Stomach (tissue), 9 donors: ENCODE data around the gene CFAP206. TPM values are rescaled to one million over a fixed set of nuclear protein-coding genes. Genes with fewer than 3 reads are reported as not detected.

ENCODE experiments used
- DNase-seq, 2 donors: peaks; one replicate each; pipeline versions ENCODE4 v3.0.0 to v3.0.0-alpha.2; 2013 to 2019
- H3K27ac ChIP-seq, 5 donors: fragments of 200-600 bp in 4 of 5; sonication (generic) in 4 of 5; one replicate each; pipeline ENCODE4 v1.5.1; 2013 to 2019; ENCODE audit warnings: mild to moderate bottlenecking in 1 of 5, moderate library complexity in 1 of 5
- H3K27me3 ChIP-seq, 3 donors: fragments of 200-600 bp; sonication (generic); one replicate each; pipeline ENCODE4 v1.5.1; 2017 to 2019; ENCODE audit warnings: mixed run types in 1 of 3
- H3K36me3 ChIP-seq, 4 donors: fragments of 200-600 bp; sonication (generic); 1 replicate in 3 of 4; 2 replicates in 1 of 4; pipeline ENCODE4 v1.5.1; 2016 to 2019
- H3K4me1 ChIP-seq, 4 donors: fragments of 200-600 bp; sonication (generic); one replicate each; pipeline ENCODE4 v1.5.1; 2016 to 2019
- H3K4me3 ChIP-seq, 4 donors: fragments of 200-600 bp; sonication (generic) in 3 of 4; one replicate each; pipeline ENCODE4 v1.5.1; 2016 to 2019; ENCODE audit warnings: mild to moderate bottlenecking in 1 of 4
- H3K9me3 ChIP-seq, 4 donors: fragments of 200-600 bp; sonication (generic); one replicate each; pipeline ENCODE4 v1.5.1; 2016 to 2019
- EP300 ChIP-seq: sonication (generic); formaldehyde crosslinking; IDR thresholded peaks from one replicate; pipeline ENCODE4 v1.6.1; 2017; ENCODE audit warnings: antibody characterized with exemption
- POLR2A ChIP-seq, 4 donors: fragments of 450-650 bp; IDR thresholded peaks; one replicate each; pipeline ENCODE4 v1.6.1; 2016; ENCODE audit warnings: antibody characterized with exemption in 4 of 4, control low read depth in 2 of 4, mild to moderate bottlenecking in 1 of 4, moderate library complexity in 1 of 4
- POLR2AphosphoS5 ChIP-seq, 3 donors: sonication (generic); formaldehyde crosslinking; IDR thresholded peaks; one replicate each; pipeline ENCODE4 v1.6.1; 2016; ENCODE audit warnings: antibody characterized with exemption in 3 of 3
- WGBS, 5 donors: extraction: QIAGEN DNeasy Blood & Tissue Kit in 3 of 5; methylation state at CpG; one replicate each; pipeline versions ENCODE4 v1.1.5 to v1.1.7; 2013 to 2018; 5-methylcytosine and 5-hydroxymethylcytosine counted together
- intact Hi-C: fragments of 100-400 bp; cut with DNase I; formaldehyde crosslinking; loops from one replicate; pipeline ENCODE4 v1.15.1; 2023; ENCODE audit warnings: low total_unique reads
- polyA plus RNA-seq, 3 donors: library from polyadenylated mRNA; stranded (reverse); fragments of 200-250 nt; gene quantifications; one replicate each; pipeline ENCODE4 v1.2.3, GENCODE V29; 2013
- total RNA-seq, 5 donors: library from RNA; depleted of rRNA; stranded (reverse); fragments of >200 nt; gene quantifications; one replicate each; pipeline versions ENCODE4 v1.1.0 to v1.2.3, GENCODE V29; 2014 to 2016
- TF ChIP-seq, protein P1 (sequence below), 7 experiments: fragments of 450-650 bp in 4 of 7; fragments of 200-600 bp in 3 of 7; sonication (generic) in 3 of 7; IDR thresholded peaks; one replicate each; pipeline ENCODE4 v1.5.1; 2016 to 2019; ENCODE audit warnings: antibody characterized with exemption in 7 of 7, control low read depth in 2 of 7, mild to moderate bottlenecking in 1 of 7
- donor health status: healthy with polysubstance abuse.
- donor health status: Bipolar disorder and iron deficiency.
- donor health status: healthy.

Gene CFAP206
- total and polyA plus RNA-seq, 8 donors, result 0.08 to 0.18 TPM; not detected in 6

DNA sequence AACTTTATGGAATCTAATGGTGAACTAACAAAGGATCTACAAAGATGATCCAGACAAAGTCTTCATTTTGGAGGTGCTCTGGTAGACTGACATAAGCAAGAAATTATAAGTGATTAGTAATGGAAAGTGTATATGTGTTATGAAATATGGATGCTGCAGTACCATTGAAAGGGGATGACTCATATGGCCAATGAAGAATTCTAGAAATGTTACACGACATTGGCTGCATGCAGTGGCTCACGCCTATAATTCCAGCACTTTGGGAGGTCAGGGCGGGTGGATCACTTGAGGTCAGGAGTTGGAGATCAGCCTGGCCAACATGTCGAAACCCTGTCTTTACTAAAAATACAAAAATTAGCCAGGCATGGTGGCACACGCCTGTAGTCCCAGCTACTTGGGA is 23.5 kb downstream of the CFAP206 start:
- no peaks in the 10 kb centered on the region for H3K36me3 ChIP-seq
- intact Hi-C loops, result no loop called here
- no peak overlapping the region for H3K4me3 ChIP-seq
- no peak overlapping the region for H3K27ac ChIP-seq
- WGBS, 5 donors, result 80 to 91% (median 86%) methylated on average over 5 of the region's 5 CpGs
- no peaks in the 10 kb centered on the region for H3K9me3 ChIP-seq
- H3K27me3 ChIP-seq, result no peaks in the 10 kb centered on the region
- DNase-seq, result no peak
- H3K4me1 ChIP-seq, result no peaks in the 10 kb centered on the region
- TF ChIP-seq EP300 (no peak), POLR2AphosphoS5 (IDR thresholded peaks at IDR 0.05) (no peak), POLR2A (IDR thresholded peaks at IDR 0.05) (no peak)
- TF ChIP-seq, protein P1, sequence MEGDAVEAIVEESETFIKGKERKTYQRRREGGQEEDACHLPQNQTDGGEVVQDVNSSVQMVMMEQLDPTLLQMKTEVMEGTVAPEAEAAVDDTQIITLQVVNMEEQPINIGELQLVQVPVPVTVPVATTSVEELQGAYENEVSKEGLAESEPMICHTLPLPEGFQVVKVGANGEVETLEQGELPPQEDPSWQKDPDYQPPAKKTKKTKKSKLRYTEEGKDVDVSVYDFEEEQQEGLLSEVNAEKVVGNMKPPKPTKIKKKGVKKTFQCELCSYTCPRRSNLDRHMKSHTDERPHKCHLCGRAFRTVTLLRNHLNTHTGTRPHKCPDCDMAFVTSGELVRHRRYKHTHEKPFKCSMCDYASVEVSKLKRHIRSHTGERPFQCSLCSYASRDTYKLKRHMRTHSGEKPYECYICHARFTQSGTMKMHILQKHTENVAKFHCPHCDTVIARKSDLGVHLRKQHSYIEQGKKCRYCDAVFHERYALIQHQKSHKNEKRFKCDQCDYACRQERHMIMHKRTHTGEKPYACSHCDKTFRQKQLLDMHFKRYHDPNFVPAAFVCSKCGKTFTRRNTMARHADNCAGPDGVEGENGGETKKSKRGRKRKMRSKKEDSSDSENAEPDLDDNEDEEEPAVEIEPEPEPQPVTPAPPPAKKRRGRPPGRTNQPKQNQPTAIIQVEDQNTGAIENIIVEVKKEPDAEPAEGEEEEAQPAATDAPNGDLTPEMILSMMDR (IDR thresholded peaks at IDR 0.05), result no peak

GRCh38 chr6:87436435-87436834 is 28.7 kb downstream of the CFAP206 start:
- TF ChIP-seq POLR2A (IDR thresholded peaks at IDR 0.05) (no peak), POLR2AphosphoS5 (IDR thresholded peaks at IDR 0.05) (no peak), EP300 (no peak)
- TF ChIP-seq, protein P1 (IDR thresholded peaks at IDR 0.05), result no peak
- H3K36me3 ChIP-seq, result no peaks in the 10 kb centered on the region
- no peak overlapping the region for H3K27ac ChIP-seq
- peak; percentile 34 to 87 for DNase-seq
- no peaks in the 10 kb centered on the region for H3K4me1 ChIP-seq
- intact Hi-C loops, result no loop called here
- no peak overlapping the region for H3K4me3 ChIP-seq
- 10 to 24% (median 15%) methylated on average over 4 of the region's 4 CpGs for WGBS, 5 donors
- no peaks in the 10 kb centered on the region for H3K9me3 ChIP-seq
- H3K27me3 ChIP-seq, result no peaks in the 10 kb centered on the region

DNA sequence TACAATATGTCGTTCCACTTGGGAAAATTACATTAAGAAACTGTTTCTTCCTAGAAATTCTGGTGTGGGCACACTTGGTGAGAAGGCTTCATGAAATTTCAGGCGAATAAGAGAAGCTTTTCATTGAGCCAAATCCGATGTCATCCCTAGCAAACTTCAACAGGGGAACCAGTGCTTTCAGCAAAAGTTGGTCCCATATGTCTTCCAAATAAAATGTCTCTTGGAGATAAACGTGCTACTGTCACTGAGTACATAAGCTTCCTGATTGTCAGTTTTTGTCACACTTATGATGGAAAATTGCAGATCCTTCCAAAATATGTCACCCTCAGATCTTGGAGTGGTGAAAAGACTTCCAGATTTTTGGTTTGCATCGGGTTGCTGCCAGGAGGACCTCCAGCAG is 33.9 kb downstream of the CFAP206 start:
- intact Hi-C loops, result no loop called here
- Histone ChIP-seq H3K27ac (no peak overlapping the region), H3K4me1 (no peaks in the 10 kb centered on the region), H3K9me3 (no peaks in the 10 kb centered on the region), H3K27me3 (no peaks in the 10 kb centered on the region), H3K4me3 (no peak overlapping the region), H3K36me3 (no peaks in the 10 kb centered on the region)
- WGBS, 5 donors, result 76 to 89% (median 84%) methylated on average over 5 of the region's 5 CpGs
- no peak for DNase-seq
- TF ChIP-seq POLR2A (IDR thresholded peaks at IDR 0.05) (no peak), POLR2AphosphoS5 (IDR thresholded peaks at IDR 0.05) (no peak)

- intact Hi-C loops, result no loop called here
- Histone ChIP-seq H3K27me3 (no peaks in the 10 kb centered on the region), H3K36me3 (no peaks in the 10 kb centered on the region), H3K4me1 (no peaks in the 10 kb centered on the region), H3K27ac (no peak overlapping the region), H3K9me3 (no peaks in the 10 kb centered on the region), H3K4me3 (no peak overlapping the region)
- no peak for DNase-seq
- TF ChIP-seq POLR2A (IDR thresholded peaks at IDR 0.05) (no peak), POLR2AphosphoS5 (IDR thresholded peaks at IDR 0.05) (no peak)
- TF ChIP-seq, protein P1 (IDR thresholded peaks at IDR 0.05), result no peak
- 91 to 97% (median 95%) methylated on average over 2 of the region's 2 CpGs for WGBS, 5 donors
Observed at GRCh38 chr6:87444362-87444761, 36.6 kb downstream of the CFAP206 start.

DNA sequence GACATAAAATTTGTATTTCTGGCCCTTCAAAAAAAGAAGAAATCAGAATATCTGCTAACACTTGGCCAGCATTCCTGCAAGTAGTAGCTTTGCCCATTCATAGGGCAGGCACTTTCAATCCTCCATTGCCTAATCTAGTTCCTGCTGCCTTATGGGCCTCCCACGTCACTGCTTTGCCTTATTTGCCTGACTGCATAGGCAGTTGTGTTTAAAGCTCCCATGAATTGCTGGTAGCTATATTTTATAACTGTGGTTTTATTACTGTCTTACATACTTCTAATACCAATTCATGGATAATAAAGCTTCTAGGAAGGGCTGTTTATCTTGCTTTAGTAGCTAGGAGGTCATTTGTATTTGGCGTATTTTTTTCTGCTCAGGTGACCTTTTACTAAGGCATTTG is 57.3 kb downstream of the CFAP206 start:
- Histone ChIP-seq H3K36me3 (no peaks in the 10 kb centered on the region), H3K27me3 (no peaks in the 10 kb centered on the region), H3K4me3 (no peak overlapping the region), H3K4me1 (no peaks in the 10 kb centered on the region), H3K9me3 (peaks cover 0 to 7% (median 0%) of the 10 kb centered on the region in 4 donors), H3K27ac (no peak overlapping the region)
- TF ChIP-seq POLR2A (IDR thresholded peaks at IDR 0.05) (no peak), EP300 (no peak), POLR2AphosphoS5 (IDR thresholded peaks at IDR 0.05) (no peak)
- TF ChIP-seq, protein P1 (IDR thresholded peaks at IDR 0.05), result no peak
- WGBS, 5 donors, result 68 to 80% (median 75%) methylated on average over 2 of the region's 2 CpGs
- intact Hi-C loops, result loop anchor here (10.0 kb wide), 1 partner anchor 140 kb away; the partner anchor contains the start of genes GJB7 and SMIM8
- DNase-seq, result no peak
